ENCODE data around the gene HMGXB4. TPM values are rescaled to one million over a fixed set of nuclear protein-coding genes. Genes with fewer than 3 reads are reported as not detected.

Gene HMGXB4
- total RNA-seq, 4 donors from 2014 or later = 12.4 to 19.9 (median 17.0) TPM

DNA sequence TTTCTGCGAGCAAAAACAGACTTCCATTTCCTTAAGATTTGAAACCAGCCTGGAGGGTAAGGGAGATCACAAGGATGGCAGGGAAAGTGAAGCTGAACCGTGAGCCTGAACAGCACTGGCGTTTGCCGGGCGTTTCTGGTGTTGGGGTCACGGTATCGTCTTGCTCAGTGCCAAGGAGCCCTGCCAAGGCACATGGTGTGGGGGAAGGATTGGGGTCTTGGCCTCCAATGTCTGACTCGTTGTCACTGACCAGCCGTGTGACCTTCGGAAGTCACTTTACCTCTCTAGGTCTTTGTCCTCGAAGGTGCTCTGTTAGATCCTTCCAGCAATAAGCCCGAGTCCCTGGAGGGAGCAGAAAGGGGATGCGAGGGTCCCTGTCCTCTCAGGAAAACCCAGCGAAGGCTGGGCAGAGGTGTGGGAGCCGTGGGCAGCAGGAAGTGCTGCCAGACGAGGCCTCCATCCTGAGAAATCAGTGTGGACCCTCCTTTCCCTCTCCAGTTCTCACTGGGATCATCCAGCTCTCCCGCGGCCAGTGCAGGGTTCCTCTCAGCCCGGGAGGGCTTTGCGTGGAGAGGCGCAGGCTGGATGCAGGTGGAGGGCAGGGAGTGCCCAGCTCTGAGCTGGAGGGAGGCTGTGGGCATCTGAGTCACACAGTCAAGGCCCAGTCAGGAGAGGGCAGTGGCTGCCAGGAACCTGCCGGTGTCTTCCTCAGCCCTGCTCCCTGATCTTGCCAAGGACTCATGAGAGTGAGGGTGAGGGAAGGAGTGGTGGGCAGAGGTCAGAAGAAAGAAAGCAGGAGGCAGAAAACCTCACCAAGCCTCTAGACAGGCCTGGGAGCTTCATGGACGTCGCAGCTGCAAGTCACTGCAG, 61.3 kb downstream of the HMGXB4 start:
- TF ChIP-seq, protein P1, sequence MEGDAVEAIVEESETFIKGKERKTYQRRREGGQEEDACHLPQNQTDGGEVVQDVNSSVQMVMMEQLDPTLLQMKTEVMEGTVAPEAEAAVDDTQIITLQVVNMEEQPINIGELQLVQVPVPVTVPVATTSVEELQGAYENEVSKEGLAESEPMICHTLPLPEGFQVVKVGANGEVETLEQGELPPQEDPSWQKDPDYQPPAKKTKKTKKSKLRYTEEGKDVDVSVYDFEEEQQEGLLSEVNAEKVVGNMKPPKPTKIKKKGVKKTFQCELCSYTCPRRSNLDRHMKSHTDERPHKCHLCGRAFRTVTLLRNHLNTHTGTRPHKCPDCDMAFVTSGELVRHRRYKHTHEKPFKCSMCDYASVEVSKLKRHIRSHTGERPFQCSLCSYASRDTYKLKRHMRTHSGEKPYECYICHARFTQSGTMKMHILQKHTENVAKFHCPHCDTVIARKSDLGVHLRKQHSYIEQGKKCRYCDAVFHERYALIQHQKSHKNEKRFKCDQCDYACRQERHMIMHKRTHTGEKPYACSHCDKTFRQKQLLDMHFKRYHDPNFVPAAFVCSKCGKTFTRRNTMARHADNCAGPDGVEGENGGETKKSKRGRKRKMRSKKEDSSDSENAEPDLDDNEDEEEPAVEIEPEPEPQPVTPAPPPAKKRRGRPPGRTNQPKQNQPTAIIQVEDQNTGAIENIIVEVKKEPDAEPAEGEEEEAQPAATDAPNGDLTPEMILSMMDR (IDR thresholded peaks at IDR 0.05) = no peak
- TF ChIP-seq EP300 (IDR thresholded peaks at IDR 0.05) = no peak
- TF ChIP-seq POLR2AphosphoS5 (IDR thresholded peaks at IDR 0.05) = no peak
- no peak for TF ChIP-seq POLR2A (IDR thresholded peaks at IDR 0.05; ENCODE audit: low read depth)
- intact Hi-C loops (cut with DNase I) = no loop called here
- Histone ChIP-seq H3K9me3 (no peaks in the 10 kb centered on the region), H3K27me3 (no peaks in the 10 kb centered on the region), H3K4me1 (peaks cover 17 to 30% (median 21%) of the 10 kb centered on the region in 4 donors), H3K36me3 (peaks cover 52 to 75% (median 68%) of the 10 kb centered on the region in 4 donors), H3K27ac (replicated peaks in 1 of 4) (no peak overlapping the region), H3K4me3 (no peak overlapping the region)
- 88% methylated on average over 21 of the region's 24 CpGs for WGBS
- DNase-seq (ENCODE audit: extremely low spot score) = no peak

DNA sequence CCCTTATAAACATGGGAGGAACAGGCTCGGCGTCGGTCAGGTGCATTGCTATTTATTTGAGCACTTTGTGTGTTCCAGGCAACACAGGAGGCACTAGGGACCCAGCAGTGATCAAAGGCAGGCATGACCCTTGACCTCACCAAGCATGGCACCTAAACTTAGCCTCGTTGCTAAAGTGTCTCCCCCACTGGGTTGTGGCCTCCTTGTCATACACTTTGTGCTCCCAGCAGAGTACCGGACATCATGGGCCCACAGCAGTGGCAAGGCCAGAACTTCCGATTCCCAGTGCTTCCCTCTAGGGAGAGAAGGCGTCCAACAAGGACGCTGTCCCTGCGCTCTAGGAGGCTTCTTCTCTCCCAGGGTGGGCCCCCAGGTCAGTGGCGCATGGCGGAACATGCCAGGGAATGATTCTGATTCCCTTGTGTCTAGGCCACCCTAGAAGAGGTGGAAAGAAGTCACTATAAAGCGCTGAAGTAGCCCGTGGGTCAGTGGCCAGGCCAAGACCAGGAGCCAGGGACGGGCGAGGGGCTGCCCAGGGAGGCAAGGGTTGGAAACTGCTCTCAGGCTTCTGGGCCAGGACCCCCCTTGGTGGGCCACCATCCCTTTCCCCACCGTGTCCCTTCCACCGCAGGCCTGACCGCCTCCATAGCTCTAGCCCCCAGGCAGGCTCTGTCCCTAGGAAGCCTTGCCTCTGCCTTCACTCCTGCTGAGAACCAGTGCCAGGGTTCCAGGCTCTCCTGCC, 62.1 kb downstream of the HMGXB4 start:
- intact Hi-C loops (cut with DNase I) = no loop called here

DNA sequence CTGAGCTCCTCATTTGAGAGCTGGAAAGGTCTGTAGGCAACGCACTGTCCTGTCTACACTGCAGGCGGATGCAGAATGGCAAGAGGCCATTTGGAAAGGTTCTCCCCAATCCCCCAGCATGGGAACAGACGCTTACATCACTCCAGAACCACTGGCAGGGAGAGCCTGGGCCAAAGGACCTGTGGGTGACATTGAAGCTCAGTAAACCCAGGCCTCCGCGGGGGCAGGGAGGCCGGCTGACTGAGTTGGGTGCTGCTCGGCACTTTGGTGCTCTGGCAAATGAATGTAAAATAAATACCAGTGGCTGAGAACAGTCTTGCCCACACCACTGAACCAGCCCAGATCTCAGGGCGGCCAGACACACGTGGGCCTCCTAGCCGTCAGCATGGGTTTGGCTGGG, 64.8 kb downstream of the HMGXB4 start:
- intact Hi-C loops (cut with DNase I) = no loop called here
- Histone ChIP-seq H3K4me1 (peaks cover 0 to 5% (median 0%) of the 10 kb centered on the region in 4 donors), H3K36me3 (peaks cover 84 to 100% (median 100%) of the 10 kb centered on the region in 4 donors), H3K9me3 (no peaks in the 10 kb centered on the region), H3K4me3 (no peak overlapping the region), H3K27me3 (no peaks in the 10 kb centered on the region), H3K27ac (replicated peaks in 1 of 4) (no peak overlapping the region)
- TF ChIP-seq EP300 (IDR thresholded peaks at IDR 0.05) = no peak
- TF ChIP-seq POLR2AphosphoS5 (IDR thresholded peaks at IDR 0.05) = no peak
- TF ChIP-seq POLR2A (IDR thresholded peaks at IDR 0.05; ENCODE audit: low read depth) = no peak
- TF ChIP-seq, protein P1 (IDR thresholded peaks at IDR 0.05) = no peak
- DNase-seq (ENCODE audit: extremely low spot score) = no peak
- WGBS = 97% methylated on average over 10 of the region's 10 CpGs

More for the DNA sequence above, 62.1 kb downstream of the HMGXB4 start:
- peaks cover 9 to 22% (median 12%) of the 10 kb centered on the region in 4 donors for H3K4me1 ChIP-seq
- no peak for DNase-seq (ENCODE audit: extremely low spot score)
- no peak overlapping the region for H3K27ac ChIP-seq (replicated peaks in 1 of 4)
- WGBS = 90% methylated on average over 7 of the region's 18 CpGs
- H3K4me3 ChIP-seq = no peak overlapping the region
- TF ChIP-seq POLR2A (IDR thresholded peaks at IDR 0.05; ENCODE audit: low read depth) (no peak), EP300 (IDR thresholded peaks at IDR 0.05) (no peak), POLR2AphosphoS5 (IDR thresholded peaks at IDR 0.05) (no peak)
- TF ChIP-seq, protein P1 (IDR thresholded peaks at IDR 0.05) = no peak
- H3K36me3 ChIP-seq = peaks cover 60 to 83% (median 76%) of the 10 kb centered on the region in 4 donors
- no peaks in the 10 kb centered on the region for H3K27me3 ChIP-seq
- no peaks in the 10 kb centered on the region for H3K9me3 ChIP-seq

DNA sequence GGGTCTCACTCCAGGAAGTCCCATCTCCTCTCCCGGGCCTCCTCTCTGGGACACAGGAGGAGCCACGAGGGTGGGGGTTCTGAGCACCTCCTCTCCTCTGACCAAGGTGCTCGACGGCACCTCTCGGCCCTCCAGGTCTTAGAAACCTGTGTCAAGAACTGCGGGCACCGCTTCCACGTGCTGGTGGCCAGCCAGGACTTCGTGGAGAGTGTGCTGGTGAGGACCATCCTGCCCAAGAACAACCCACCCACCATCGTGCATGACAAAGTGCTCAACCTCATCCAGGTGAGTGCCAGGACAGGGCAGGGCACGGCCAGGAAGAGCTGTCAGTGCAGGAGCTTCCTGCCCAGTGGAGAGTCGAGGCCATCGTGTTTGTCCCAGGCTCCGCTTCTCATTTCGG, 65.6 kb downstream of the HMGXB4 start:
- H3K9me3 ChIP-seq = no peaks in the 10 kb centered on the region
- H3K27ac ChIP-seq (replicated peaks in 1 of 4) = no peak overlapping the region
- no peaks in the 10 kb centered on the region for H3K27me3 ChIP-seq
- 98% methylated on average over 6 of the region's 15 CpGs for WGBS
- no peak for DNase-seq (ENCODE audit: extremely low spot score)
- H3K36me3 ChIP-seq = peaks cover 89 to 100% (median 100%) of the 10 kb centered on the region in 4 donors
- intact Hi-C loops (cut with DNase I) = no loop called here
- H3K4me3 ChIP-seq = no peak overlapping the region
- peaks cover 0 to 5% (median 0%) of the 10 kb centered on the region in 4 donors for H3K4me1 ChIP-seq
- TF ChIP-seq POLR2AphosphoS5 (IDR thresholded peaks at IDR 0.05) = no peak
- no peak for TF ChIP-seq POLR2A (IDR thresholded peaks at IDR 0.05; ENCODE audit: low read depth)
- TF ChIP-seq, protein P1 (IDR thresholded peaks at IDR 0.05) = no peak
- no peak for TF ChIP-seq EP300 (IDR thresholded peaks at IDR 0.05)

Measured in esophagus muscularis mucosa (tissue), 4 donors.